ENCODE measurements around the gene ELP1.
"Not testable (repeated sequence)": the region's sequence is repeated elsewhere in the genome, so short reads cannot be mapped to it uniquely, and the experiment has no call there.

Gene ELP1

DNA sequence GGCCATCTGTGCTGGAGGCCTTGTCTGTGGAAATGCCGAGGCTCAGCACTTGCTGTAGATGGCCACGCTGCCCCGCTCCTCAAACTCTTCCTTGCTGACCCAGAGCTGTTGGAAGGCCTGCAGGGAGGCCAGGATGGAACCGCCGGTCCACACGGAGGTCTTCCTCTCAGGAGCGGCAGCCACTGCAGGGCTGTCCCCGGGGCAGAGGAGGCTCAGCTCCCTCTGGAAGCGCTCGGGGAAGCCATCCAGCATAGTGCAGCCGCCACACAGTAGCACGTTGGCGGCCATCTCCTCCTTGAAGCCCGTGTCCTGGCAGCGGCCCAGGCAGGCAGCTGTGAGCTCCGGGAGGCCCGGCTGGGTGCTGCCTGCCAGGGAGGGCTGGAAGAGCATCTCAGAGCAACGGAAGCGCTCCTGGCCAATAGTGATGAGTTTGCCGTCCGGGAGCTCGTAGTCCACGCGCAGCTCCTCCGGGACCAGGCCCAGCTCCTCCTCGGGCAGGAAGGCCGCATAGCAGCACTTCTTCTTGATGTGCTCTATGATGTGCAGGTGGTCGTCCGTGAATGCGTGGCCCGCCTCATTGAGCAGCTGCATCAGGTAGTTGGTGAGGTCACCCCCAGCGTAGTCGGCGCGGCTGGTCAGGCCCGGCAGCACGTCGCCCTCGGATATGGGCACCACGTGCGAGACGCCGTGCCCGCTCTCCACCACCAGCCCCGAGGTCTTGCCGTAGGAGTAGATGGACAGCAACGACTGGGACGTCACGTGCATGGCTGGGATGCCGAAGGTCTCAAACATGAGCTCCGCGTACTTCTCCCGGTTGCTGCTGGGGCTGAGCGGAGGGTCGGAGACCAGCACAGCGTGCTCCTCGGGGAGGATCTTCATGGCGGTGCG is 79.0 kb downstream of the ELP1 start:
- no peak for DNase-seq (ENCODE audit: low read depth in 2 of 2)

DNA sequence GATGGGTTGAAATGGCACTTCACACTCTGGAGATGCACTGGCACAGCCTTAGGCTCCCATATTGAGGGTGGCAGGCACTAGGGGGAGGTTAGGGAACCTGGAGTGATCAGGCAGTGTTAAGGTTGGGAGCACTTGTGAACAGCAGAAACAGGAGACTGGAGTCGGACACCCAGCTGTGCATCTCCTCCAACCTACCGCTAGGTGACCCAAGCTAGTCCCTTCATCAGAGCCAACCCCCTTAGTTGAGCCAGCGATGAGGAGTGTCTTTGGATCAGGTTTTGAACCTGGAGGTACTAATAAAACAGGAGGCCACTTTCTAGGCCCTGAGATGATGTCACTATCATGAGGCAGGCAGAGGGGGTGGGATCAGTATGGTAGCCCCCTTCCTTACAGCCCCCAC is 79.8 kb downstream of the ELP1 start:
- DNase-seq (ENCODE audit: low read depth in 2 of 2) = no peak

DNA sequence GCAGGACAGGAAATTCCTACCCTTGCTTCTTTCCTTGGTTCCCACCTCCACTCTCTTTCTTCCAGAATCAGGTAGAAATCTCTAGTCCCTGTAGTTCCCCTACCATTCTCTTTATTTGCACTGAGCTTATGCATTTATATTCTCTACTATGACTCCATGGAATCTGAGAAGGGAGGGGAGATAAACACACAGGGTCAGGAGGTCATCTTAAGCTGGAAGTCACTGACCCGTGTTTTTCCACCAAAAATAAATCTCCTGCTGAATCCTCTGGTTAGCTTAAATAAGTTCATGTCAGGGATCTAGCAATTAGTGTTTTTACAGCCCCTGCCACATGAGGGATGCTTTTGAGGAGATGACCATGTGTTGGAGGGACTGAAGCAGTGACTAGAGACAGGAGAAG is 81.8 kb downstream of the ELP1 start:
- DNase-seq (ENCODE audit: low read depth in 2 of 2) = no peak

DNA sequence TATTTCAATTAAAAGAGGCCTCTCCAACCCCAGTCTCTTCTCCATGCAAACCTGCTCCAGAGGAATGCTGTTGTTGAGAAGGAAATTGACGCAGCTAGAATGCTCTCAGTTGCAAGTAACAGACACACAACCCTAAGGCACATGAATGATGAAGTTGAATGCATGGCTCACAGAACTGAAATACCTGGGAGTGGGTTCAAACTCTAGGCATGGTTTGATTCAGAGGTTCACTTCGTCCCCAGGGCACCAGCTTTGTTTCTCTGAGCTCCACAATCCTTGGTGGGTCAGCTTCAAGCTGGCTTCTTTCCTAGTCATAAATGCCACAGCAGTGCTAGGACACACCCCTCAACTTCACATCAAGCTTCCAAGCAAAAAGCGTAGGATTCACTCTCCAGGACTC is 82.8 kb downstream of the ELP1 start:
- DNase-seq (ENCODE audit: low read depth in 2 of 2) = no peak

DNA sequence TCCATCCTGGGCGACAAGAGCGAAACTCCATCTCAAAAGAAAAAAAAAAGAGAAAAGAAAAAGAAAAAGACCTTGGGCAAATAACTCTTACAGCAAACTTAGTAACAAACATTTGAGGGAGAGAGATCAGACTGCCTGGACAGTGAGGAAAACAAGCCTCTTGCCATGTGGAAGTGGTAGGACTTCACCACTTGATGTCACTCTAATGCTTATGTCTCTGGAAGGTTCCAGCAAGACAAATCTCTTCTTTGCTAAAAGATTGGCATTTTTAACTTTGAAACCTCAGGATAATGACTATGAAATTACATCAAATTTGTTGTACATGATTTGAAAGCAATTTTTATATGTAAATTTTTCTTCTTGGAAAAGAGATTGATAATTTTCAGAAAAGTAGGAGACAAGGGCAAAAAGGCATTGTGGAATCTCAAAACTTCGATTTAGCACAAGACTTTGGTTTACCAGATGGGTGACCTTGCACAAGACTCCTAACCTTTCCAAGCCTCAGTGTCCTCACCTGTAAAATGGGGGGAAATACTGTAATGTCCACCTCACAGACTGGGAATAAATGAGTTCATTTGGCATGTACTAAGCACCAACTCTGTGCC is 83.5 kb downstream of the ELP1 start:
- no peak for DNase-seq (ENCODE audit: low read depth in 2 of 2)

DNA sequence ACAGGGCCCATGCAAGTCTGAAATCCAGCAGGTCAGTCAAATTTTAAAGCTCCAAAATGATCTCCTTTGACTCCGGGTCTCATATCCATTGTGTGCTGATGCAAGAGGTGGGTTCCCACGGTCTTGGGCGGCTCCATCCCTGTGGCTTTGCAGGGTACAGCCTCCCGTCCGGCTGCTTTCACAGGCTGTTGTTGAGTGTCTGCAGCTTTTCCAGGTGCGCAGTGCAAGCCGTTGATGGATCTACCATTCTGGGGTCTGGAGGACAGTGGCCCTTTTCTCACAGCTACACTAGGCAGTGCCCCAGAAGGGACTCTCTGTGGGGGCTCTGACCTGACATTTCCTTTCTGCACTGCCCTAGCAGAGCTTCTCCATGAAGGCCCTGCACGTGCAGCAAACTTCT is 85.6 kb downstream of the ELP1 start:
- DNase-seq (ENCODE audit: low read depth in 2 of 2) = not testable (repeated sequence)

DNA sequence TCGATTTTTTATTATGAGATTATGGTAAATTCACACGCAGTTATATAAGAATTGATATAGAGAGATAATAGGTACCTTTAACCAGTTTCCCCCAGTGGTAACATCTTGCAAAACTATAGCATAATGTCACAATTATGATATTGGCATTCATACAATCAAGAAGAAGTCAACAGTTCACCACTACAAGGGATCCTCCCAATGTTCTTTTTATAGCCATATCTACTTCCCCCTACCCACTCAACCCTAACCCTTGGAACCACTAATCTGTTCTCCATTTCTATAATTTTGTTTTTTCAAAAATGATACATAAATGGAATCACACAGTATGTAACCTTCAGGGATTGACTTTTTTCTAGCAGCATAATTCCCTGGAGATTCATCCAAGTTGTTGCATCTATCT is 88.0 kb downstream of the ELP1 start:
- no peak for DNase-seq (ENCODE audit: low read depth in 2 of 2)

DNA sequence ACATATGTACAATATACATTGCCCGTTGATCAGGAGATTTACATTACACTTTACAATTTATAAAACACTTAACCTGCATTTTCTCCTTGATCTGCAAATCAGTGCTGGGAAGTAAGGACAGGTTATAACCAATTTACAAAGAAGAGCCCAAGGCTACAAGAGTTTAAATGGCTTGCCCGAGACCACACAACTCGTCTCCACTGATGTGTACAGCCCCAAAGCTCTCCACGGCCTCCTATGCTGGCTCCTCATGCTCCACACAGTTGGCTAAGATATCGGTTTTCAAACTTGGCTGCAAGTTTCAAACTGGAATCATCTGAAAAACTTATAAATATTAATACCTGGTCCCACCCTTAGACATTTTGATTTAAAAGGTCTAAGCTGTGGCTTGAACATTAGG is 88.4 kb downstream of the ELP1 start:
- DNase-seq (ENCODE audit: low read depth in 2 of 2) = no peak

DNA sequence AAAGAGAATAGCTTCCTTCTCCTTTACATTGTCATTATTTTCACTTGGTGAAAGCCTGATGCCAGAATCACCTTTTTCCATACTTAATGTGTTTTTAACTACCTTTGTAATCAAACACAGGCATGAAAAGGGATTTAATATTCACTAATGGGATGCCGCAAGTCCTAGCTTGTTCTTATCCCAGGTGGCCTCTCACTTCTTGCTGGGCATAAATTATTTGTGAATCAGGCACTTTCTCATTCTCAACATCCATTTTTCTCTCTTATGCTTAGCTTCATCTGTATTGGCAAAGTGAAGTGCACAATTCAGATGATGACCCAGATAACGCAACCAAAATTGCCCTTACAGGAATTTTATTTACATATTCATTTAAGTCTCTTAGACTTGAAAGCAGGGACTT is 89.1 kb downstream of the ELP1 start:
- no peak for DNase-seq (ENCODE audit: low read depth in 2 of 2)

DNA sequence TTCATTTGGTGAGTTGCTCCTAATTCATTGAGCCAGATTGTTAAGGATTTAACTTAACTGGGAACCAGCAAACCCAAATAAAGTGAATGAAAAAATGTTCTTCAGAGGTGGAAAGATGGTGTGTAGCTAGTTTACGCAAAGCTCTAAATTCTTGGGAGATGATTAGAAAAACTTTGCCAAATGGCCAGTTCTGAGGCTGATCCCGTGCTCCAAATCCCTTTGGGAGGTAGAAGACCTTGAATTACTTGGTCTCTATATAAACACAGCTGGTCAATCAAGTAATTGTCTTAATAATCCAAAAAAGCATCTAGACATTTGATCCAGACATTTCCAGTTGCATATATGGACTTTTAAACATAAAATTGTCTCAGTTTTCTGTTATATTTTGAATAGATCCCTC is 89.5 kb downstream of the ELP1 start:
- DNase-seq (ENCODE audit: low read depth in 2 of 2) = no peak

DNA sequence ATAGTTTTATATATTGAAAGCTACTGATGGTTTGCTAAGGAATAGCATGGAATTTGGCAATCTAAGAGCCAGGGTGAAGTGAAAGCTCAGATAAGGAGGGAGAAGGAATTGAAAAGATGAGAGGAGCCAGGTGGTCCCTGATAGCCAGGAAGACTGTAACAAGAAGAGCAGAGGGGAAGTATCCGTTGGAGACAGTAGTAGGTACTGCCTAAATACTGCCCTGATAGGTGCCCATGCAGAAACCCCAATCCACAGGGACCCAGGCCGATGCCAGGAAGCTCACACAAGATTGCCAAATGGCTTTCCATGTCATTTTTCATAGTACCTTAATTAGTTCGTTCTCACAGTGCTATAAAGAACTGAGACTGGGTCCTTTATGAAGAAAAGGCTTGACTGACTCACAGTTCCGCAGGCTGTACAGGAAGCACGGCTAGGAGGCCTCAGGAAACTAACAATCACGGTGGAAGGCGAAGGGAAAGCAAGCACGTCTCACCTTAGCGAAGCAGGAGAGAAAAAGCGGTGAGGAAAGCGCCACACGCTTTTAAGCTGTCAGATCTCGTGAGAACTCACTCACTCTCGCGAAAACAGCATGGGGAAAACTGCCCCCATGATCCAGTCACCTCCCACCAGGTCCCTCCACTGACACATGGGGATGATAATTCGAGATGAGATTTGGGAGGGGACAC is 91.2 kb downstream of the ELP1 start:
- DNase-seq (ENCODE audit: low read depth in 2 of 2) = no peak

DNA sequence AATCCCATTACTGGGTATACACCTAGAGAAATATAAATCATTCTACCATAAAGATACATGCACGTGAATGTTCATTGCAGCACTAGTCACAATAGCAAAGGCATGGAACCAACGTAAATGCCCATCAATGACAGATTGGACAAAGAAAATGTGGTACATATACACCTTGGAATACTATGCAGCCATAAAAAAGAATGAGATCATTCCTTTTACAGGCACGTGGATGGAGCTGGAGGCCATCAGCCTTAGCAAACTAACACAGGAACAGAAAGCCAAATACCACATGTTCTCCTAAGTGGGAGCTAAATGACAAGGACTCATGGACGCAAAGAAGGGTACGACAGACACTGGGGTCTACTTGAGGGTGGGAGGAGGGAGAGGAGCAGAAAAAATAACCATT is 94.4 kb downstream of the ELP1 start:
- DNase-seq (ENCODE audit: low read depth in 2 of 2) = not testable (repeated sequence)

DNA sequence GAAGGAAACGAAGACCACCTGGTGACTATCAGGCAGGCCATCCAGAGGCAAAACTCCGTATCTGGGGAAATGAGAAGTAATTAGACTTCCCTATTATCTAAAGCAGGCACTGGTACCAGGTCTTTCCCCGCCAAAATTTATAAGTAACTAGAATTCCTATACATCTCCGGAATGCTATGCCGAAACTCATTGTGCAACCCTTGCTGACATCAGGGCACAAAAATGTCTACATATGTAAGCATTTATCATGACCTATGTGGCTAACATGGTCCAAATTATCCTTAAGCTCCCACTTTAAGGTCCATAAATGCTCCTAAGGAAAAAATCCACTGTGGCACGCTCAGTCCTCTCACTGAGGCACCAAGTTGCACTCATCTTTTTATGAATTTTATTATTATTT is 95.9 kb downstream of the ELP1 start:
- DNase-seq (ENCODE audit: low read depth in 2 of 2) = no peak

DNA sequence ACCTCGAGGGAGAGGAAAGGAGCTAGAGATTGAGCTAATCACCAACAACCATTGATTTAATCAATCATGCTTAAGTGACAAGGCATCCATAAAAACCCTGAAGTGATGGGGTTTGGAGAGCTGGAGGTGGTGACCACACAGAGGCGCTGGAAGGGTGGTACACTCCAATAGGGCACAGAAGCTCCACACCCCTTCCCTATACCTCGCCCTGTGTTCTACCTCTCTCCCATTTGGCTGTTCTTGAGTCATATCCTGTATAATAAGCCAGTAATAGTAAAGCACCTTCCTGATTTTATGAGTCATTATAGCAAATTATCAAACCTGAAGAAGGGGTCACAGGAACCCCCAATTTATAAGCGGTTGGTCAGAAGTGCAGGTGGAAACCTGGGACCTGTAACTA is 96.4 kb downstream of the ELP1 start:
- DNase-seq (ENCODE audit: low read depth in 2 of 2) = no peak

DNA sequence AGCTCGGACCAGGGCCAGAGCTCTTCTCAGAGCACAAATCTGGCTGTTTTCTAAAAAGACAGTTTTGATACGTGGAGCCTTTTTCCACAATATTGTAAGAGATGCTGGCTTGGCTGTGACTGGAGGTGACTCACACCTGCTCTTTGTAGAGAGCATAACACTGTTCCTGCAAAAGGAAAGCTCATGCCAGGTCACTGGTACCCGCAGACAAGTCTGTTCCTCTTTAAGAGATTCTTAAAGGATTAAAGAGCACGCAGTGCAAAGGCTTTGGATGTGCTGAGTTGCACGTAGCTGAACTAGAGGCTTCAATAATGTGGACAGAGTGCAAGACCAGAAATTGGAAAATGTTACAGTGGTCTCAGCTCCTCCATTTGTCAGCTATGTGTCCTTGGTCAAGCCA is 97.1 kb downstream of the ELP1 start:
- no peak for DNase-seq (ENCODE audit: low read depth in 2 of 2)

DNA sequence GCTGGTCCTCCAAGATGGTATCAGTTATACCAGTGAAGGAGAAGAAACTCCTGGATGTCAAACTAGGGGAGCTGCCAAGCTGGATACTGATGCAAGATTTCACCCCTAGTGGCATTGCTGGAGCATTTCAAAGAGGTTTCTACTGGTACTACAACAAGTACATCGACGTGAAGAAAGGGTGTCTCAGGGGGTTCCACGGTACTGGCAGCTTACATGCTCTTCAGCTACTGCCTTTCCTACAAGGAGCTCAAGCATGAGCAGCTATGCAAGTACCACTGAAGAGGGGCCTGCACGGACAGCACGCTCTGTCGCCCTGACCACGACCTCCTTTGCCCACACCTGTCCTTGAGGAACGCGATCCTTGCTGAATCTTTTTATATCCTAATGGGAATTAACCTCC is 97.6 kb downstream of the ELP1 start:
- no peak for DNase-seq (ENCODE audit: low read depth in 2 of 2)

DNA sequence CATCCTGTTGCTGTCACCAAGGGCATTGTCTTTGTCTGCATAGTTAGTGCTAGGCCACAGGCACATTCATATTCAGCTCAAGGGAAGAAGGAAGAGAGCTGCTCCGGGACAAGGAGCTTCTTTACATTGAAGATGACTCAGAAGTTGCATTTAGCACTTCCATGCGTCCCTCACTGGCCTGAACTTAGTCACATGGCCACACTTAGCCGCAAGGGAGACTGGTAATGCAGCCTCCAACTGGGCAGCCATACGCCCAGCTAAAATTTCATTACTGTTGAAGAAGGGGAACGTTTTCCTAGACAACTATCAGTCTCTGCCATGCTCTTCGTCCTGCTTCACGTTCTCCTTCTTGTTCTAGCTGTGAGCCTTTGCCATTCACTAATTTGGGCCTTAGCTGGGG is 98.1 kb downstream of the ELP1 start:
- no peak for DNase-seq (ENCODE audit: low read depth in 2 of 2)

DNA sequence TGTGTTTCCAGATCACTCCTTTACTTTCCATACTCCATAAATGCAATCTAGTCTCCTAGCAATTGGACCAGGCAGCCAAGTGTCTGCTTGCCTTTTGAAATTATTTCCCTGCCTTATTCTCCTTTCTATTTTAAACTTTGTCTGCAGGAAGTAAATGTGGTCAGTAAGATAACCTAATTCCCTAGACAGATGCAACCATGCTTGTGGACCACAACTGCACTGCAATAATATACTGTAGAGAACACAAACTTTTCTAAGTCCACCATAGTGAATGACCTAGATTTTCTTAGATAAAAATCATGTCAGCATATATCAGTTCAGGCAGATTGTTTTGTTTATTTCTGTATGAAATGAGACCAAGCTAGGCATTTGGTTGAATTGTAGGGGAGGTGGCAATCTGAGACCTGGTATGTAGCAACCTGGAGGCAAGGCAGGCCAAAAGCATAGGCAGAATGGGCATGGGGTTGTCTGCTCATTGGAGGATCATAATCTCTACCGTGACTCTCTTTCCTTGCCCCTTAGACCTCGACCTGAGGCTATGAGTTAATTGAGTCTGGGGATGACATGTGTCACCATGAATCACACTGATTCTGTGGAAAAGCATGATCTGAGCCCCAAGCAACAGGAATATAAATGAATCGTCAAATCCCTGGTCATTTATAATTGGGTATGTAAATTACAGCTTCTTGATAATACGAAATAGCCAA is 98.8 kb downstream of the ELP1 start:
- no peak for DNase-seq (ENCODE audit: low read depth in 2 of 2)

DNA sequence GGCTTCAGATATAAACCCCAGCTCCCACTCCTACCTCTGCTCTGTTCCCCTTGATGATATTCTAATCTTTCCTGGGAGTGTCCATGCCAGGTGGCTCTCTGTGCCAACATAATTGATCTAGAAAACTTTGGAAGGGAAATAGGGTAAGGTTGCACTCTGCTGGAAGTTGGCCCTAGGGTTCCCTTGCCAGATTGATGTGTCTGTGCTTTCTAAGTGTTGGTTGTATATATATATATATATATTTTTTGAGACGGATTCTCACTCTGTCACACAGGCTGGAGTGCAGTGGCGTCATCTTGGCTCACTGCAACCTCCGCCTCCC is 101.8 kb downstream of the ELP1 start:
- DNase-seq (ENCODE audit: low read depth in 2 of 2) = no peak

DNA sequence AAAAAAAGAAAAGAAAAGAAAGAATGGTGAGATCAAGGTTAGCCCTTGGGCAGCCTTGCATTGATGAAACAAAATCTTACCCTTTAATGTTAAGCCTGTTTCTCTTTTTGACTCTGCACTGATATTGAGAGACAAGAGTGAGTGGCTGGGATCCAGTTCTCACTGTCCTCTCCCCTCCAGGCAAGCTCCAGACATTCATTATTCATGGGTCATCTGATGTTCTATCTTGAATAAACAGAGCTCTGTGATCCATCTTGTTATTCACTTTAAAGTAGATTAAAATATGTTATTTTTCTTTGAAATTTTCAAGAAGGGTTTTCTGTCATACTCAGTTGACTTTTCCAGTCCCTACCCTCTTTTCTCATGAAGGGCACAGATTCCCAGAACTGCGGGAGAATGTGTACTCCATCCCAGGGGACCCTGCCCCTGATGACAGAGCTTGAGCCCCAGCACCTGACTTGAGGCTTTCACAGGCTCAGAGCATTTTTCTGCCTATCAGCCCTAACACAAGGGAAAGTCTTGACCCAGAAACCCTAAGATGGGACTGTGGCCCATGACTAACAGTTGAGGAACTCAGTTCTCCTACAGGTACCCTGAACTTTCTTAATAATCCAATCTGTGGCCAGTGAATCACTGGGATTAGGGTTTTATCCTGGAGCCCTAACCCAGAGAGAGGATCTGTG is 102.3 kb downstream of the ELP1 start:
- no peak for DNase-seq (ENCODE audit: low read depth in 2 of 2)

DNA sequence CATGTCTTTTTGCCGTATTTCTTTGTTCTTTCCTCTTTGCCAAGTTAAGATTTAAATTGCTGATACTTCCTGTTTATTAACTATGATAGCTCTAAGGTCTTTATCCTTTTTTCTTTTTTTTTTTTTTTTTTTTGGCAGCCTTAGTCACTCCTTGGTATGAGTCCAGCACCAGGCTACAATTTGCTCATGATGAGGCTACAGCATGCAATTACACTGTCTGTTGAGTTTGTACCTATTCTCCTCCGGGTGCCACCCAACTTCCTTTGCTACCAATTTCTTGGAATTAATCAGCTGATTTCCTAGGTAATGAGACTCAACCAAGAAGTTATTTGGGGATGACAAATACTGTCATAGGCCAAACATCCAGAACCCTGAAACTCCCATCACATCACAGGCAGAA is 103.7 kb downstream of the ELP1 start:
- no peak for DNase-seq (ENCODE audit: low read depth in 2 of 2)

DNA sequence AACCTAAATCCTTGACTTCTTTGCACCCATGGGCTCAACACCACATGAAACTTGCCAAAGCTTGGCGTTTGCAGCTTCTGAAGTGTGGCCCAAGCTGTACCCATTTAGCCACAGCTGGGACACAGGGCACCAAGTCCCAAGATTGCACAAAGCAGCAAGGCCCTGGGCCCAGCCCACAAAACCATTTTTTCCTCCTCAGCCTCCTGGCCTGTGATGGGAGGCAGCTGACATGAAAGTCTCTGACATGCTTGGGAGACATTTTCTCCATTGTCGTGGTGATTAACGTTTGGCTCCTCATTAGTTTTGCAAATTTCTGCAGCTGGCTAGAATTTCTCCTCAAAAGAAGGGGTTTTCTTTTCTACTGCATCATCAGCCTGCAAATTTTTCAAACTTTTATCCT is 110.1 kb downstream of the ELP1 start:
- no peak for DNase-seq (ENCODE audit: low read depth in 2 of 2)
